Suprapubic skin (tissue), 3 donors: ENCODE data around the gene CORO1C.

Experiments used
- CTCF ChIP-seq, 2 donors: fragments of 200-600 bp in 1 of 2; fragments of 450-650 bp in 1 of 2; sonication (generic) in 1 of 2; IDR thresholded peaks; one replicate each; pipeline ENCODE4 v1.5.1; 2016 to 2019; ENCODE audit warnings: antibody characterized with exemption in 2 of 2, mild to moderate bottlenecking in 1 of 2, moderate library complexity in 1 of 2
- EP300 ChIP-seq: sonication (generic); formaldehyde crosslinking; IDR thresholded peaks from one replicate; pipeline ENCODE4 v1.6.1; 2017; ENCODE audit warnings: antibody characterized with exemption

GRCh38 chr12:108721824-108722223, 9.5 kb downstream of the CORO1C start:
- no peak for TF ChIP-seq EP300
- no peak for TF ChIP-seq CTCF (IDR thresholded peaks at IDR 0.05)
